Measurements from ENCODE around the gene PLEKHM1. TPM values are rescaled to one million over a fixed set of nuclear protein-coding genes. Genes with fewer than 3 reads are reported as not detected.

Gene PLEKHM1
- total RNA-seq, 1 experiment from 2014 or later = 28.5 TPM

GRCh38 chr17:45402916-45403315 lies 87.6 kb downstream of the PLEKHM1 start:
- no peaks in the 10 kb centered on the region; the same call in 1 of the 2 replicates for H3K4me1 ChIP-seq (ENCODE audit: control insufficient read depth, insufficient read depth, low read length)
- no peaks in the 10 kb centered on the region for H3K36me3 ChIP-seq (ENCODE audit: control insufficient read depth, insufficient read depth, low read length)
- no peaks in the 10 kb centered on the region for H3K27me3 ChIP-seq (ENCODE audit: control insufficient read depth, insufficient read depth, low read length)
- H3K4me3 ChIP-seq (ENCODE audit: low read depth in 2 of 2, low read length in 2 of 2) = no peak overlapping the region
- POLR2A ChIA-PET = no interaction called here
- no peak overlapping the region for H3K27ac ChIP-seq (ENCODE audit: low read length)
- ATAC-seq = no peak
- no peak for DNase-seq (ENCODE audit: low read depth, low spot score)
- no peaks in the 10 kb centered on the region for H3K9me3 ChIP-seq (ENCODE audit: control insufficient read depth, insufficient read depth, low read depth, low read length)
- TF ChIP-seq SIN3A (IDR thresholded peaks at IDR 0.05; ENCODE audit: borderline replicate concordance, insufficient read depth, low read depth, low read length) = no peak
- no peak for TF ChIP-seq TCF7L2 (IDR thresholded peaks at IDR 0.05; ENCODE audit: low read depth, low read length)
- TF ChIP-seq REST (IDR thresholded peaks at IDR 0.05; ENCODE audit: insufficient read depth in 1 of 2, low read depth in 2 of 2, low read length in 1 of 2) = no peak
- TF ChIP-seq CTCF (IDR thresholded peaks at IDR 0.05) = no peak
- TF ChIP-seq POLR2AphosphoS5 (IDR thresholded peaks at IDR 0.05; ENCODE audit: low read depth, low read length) = no peak
- in situ Hi-C loops (cut with HindIII; ENCODE audit: low pct_unique_long_range_greater_than_20kb, low sequenced_read_pairs) (no loop called here), intact Hi-C loops (cut with micrococcal nuclease; ENCODE audit: unreplicated experiment) (no loop called here)
- CTCF ChIA-PET = no interaction called here
- BruUV-seq (replicated peaks) = no TSS peak

GRCh38 chr17:45398800-45399199 lies 91.7 kb downstream of the PLEKHM1 start:
- no peaks in the 10 kb centered on the region for H3K36me3 ChIP-seq (ENCODE audit: control insufficient read depth, insufficient read depth, low read length)
- POLR2A ChIA-PET = no interaction called here

More at GRCh38 chr17:45398800-45399199, 91.7 kb downstream of the PLEKHM1 start:
- no TSS peak for BruUV-seq (replicated peaks)
- no peaks in the 10 kb centered on the region for H3K27me3 ChIP-seq (ENCODE audit: control insufficient read depth, insufficient read depth, low read length)
- no peak overlapping the region for H3K27ac ChIP-seq (ENCODE audit: low read length)
- H3K4me1 ChIP-seq (ENCODE audit: control insufficient read depth, insufficient read depth, low read length) = no peaks in the 10 kb centered on the region; the same call in 1 of the 2 replicates
- DNase-seq (ENCODE audit: low read depth, low spot score) (no peak), ATAC-seq (no peak)
- H3K4me3 ChIP-seq (ENCODE audit: low read depth in 2 of 2, low read length in 2 of 2) = no peak overlapping the region
- in situ Hi-C loops (cut with HindIII; ENCODE audit: low pct_unique_long_range_greater_than_20kb, low sequenced_read_pairs) = no loop called here
- intact Hi-C loops (cut with micrococcal nuclease; ENCODE audit: unreplicated experiment) = no loop called here
- H3K9me3 ChIP-seq (ENCODE audit: control insufficient read depth, insufficient read depth, low read depth, low read length) = no peaks in the 10 kb centered on the region
- TF ChIP-seq SIN3A (IDR thresholded peaks at IDR 0.05; ENCODE audit: borderline replicate concordance, insufficient read depth, low read depth, low read length) = no peak
- no peak for TF ChIP-seq REST (IDR thresholded peaks at IDR 0.05; ENCODE audit: insufficient read depth in 1 of 2, low read depth in 2 of 2, low read length in 1 of 2)
- no peak for TF ChIP-seq TCF7L2 (IDR thresholded peaks at IDR 0.05; ENCODE audit: low read depth, low read length)
- TF ChIP-seq POLR2AphosphoS5 (IDR thresholded peaks at IDR 0.05; ENCODE audit: low read depth, low read length) = no peak
- no peak for TF ChIP-seq CTCF (IDR thresholded peaks at IDR 0.05)
- CTCF ChIA-PET = no interaction called here

Measured in Panc1 (cell line).